ENCODE data around the gene CTAGE9.
A peak's percentile ranks its signal among the peaks of the same experiment; 100 is the strongest.
"Not testable (repeated sequence)": the region's sequence is repeated elsewhere in the genome, so short reads cannot be mapped to it uniquely, and the experiment has no call there.

CTAGE9 gene, protein sequence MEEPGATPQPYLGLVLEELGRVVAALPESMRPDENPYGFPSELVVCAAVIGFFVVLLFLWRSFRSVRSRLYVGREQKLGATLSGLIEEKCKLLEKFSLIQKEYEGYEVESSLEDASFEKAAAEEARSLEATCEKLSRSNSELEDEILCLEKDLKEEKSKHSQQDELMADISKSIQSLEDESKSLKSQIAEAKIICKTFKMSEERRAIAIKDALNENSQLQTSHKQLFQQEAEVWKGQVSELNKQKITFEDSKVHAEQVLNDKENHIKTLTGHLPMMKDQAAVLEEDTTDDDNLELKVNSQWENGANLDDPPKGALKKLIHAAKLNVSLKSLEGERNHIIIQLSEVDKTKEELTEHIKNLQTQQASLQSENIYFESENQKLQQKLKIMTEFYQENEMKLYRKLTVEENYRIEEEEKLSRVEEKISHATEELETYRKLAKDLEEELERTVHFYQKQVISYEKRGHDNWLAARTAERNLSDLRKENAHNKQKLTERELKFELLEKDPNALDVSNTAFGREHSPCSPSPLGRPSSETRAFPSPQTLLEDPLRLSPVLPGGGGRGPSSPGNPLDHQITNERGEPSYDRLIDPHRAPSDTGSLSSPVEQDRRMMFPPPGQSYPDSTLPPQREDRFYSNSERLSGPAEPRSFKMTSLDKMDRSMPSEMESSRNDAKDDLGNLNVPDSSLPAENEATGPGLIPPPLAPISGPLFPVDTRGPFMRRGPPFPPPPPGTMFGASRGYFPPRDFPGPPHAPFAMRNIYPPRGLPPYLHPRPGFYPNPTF

DNA sequence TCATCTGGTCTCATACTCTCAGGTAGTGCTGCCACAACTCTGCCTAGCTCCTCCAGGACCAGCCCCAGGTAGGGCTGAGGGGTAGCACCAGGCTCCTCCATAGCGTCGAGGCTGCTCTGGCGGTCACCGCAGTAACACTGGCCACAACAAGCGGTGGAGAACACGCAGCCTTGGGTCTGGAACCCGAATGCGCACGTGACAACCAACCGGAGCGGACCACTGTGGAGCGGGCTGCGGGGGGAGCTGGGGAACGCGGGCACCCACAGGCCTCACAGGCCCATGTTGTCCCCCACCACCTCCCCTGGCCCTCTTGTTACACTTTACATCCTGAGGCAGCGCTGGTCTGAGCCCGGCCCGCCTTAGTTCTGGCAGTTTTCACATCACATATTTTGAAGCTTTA lies at the start of gene CTAGE9:
Gene CTAGE9, minus strand, starts transcription at position 101 of the 400 bp plus-strand sequence. Its CDS starts 0 bp downstream, at position 101.
- DNase-seq = not testable (repeated sequence)

DNA sequence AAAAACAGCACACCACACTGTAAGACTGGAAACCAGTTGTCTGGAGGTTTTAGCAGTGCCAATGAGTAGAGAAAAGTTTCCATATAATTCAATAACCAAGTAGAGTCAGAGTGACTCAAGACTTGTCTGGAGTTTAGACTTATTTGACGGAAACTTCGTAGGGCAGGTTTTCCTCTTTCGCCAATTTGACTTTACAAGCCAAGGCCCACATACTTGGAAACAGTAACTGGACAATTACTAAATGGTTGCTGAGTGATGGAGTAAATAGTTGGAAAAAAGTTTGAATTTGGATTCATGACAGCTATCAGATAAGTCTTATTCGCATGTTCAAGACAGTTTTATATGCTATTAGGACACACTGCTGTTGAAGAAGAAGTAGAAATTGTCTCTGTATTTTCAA lies 48.1 kb upstream of the CTAGE9 start:
- no peak for DNase-seq

DNA sequence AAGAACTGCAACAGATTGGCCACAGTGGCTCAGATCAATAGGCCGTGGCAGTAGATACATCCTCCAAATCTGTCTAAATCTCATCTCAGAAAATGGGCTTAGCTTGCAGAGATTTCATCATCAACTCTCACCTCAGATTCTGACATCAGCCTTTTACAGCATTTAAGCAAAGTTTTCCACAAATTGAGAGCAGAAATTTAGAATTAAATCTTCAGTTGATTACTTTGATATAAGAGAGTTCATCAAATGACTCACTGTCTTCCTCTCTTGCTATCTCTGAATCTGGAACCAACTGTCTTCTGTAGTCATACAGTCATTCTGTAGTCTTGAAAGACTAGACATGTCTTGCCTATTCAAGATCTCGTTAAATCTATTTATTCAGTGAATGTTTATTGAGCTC lies 45.2 kb upstream of the CTAGE9 start:
- DNase-seq = no peak

DNA sequence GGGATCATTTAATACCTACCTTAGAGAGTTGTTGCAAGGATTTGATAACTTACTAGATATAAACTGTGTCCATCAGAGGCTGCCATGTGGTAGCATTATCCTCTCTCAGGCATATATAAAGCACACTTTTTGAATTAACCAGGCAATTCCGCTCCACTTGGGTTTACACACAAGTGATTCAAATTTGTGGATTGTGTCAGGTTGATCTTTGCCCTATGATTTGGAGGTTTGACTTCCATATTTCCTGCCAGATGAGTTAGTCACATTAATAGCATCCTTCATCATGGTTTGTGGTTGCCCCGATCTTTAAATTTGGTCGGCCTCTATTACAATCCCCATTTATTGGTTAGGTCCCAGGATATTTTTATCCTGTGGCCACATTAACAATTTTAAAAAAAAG lies 44.8 kb upstream of the CTAGE9 start:
- no peak for DNase-seq

DNA sequence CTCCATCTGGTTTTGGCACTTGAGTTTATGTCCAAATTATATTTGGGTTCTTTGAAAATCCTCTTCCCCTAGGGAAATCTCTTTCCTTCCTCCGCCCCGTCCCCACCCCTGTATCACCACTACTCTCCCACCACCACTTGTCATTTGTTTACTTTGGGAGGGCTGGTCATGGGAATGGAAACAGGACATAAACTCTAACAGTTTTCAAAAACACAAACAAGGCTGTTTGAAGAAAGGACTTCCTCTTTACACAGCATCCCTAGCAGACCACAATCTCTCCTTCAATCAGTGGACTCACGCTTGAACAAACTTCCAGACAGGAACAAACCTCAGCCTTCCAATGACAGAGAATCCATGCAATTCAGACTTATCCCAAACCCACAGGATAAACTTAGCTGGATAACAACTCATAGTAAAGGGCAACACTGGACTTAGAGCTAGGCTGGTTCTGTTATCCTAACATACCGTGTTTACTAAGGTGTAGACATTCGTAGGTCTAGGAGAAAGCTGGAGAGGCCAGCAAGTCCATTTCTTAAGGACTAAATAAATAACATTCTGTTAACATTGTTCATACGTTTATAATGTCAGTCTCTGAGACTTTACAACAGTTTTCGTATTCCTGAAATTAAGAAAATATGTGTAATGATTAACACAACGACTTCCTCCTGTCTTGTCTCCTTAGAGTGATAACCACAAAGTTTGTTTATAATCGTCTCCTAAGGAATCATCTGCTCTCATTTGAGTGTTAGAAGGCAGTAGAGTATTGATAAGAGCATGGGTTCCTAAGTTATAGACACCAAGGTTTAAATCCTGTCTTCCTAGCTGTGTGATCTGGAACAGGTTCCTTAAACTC lies 44.1 kb upstream of the CTAGE9 start:
- no peak for DNase-seq

DNA sequence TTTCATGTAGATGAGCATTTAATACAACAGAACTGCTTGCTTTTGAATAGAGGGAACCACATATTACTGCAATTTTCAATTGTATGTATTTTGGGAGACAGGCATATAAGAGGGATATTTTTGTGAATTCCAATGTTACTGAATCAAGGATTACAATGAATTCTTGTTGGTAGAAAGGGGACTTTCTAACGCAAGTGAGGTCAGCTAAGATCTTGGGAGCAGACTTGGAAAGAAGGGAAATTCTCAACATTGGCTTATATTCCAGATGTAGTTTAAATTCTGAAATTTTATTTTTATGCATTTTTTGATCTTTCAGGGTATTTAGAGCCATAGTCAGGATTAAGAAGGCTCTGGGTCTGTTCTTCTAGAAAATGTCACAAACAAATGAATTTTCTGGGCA lies 43.3 kb upstream of the CTAGE9 start:
- DNase-seq = no peak

DNA sequence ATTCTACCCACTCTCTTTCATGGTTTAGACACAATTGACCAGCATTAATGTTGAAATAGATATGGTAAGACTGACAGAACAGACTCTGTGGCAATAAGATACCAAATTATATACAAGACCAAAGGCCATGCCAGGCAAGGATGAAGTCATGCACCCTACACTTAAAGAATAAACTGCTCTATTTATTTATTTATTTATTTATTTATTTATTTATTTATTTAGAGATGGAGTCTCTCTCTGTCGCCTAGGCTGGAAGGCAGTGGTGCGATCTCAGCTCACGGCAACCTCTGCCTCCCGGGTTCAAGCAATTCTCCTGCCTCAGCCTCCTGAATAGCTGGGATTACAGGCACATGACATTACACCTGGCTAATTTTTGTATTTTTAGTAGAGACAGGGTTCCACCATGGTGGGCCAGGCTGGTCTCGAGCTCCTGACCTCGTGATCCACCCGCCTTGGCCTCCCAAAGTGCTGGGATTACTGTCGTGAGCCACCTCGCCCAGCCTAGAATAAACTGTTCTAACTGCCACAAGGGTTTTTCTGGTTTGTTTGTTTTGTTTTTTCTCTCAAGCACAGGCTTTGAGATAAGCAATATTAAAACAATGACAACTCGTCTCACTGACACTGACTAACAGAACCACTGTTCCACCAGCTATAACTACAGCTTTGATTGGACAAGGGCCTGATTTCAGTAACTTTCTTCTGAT lies 40.3 kb upstream of the CTAGE9 start:
- not testable (repeated sequence) for DNase-seq

DNA sequence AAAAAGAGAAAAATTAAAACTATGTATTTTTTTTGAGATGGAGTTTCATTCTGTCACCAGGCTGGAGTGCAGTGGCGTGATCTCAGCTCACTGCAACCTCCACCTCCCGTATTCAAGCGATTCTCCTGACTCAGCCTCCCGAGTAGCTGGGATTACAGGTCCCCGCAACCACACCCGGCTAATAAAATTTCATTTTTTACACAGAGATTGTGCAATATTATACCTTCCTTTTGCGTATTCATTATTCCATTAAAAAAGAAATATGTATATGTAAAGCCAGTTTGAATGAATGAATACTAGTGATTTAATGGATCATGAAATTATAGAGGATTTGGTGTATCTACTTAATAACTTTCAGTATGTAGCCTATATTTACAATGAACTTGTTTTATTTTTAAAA lies 38.2 kb upstream of the CTAGE9 start:
- no peak for DNase-seq

DNA sequence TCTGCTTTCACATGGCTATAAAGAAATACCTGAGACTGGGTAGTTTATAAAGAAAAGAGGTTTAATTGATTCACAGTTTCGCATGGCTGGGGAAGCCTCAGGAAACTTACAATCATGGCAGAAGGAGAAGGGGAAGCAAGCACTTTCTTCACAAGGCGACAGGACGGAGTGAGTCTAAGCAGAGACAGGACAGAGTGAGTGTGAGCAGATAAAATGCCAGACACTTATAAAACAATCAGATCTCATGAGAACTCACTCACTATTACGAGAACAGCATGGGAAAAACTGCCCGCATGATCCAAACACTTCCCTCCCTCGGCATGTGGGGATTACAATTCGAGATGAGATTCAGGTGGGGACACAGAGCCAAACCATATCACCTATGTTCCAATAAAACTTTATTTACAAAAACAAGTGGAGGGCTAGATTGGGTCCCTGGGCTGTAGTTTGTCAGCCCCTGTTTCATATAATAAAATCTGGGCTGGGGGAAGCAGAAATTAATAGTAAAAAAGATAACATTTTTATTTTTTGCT lies 37.1 kb upstream of the CTAGE9 start:
- no peak for DNase-seq

DNA sequence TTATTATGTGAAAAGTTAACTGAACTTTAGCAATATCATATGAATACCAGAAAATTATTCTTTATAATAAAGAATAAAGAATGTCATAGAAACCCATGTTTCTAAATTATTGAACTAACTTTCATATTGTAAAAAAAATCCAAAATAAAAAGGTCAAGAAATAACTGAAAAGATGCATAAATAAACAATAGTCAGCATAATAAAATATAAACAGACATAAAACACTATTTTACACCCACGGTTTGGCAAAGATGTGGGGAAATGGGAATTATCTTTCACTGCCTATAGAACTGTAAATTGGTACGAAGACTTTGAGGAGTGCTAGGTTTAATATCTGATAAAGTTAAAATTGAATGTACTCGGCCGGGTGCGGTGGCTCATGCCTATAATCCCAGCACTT lies 34.7 kb upstream of the CTAGE9 start:
- no peak for DNase-seq

DNA sequence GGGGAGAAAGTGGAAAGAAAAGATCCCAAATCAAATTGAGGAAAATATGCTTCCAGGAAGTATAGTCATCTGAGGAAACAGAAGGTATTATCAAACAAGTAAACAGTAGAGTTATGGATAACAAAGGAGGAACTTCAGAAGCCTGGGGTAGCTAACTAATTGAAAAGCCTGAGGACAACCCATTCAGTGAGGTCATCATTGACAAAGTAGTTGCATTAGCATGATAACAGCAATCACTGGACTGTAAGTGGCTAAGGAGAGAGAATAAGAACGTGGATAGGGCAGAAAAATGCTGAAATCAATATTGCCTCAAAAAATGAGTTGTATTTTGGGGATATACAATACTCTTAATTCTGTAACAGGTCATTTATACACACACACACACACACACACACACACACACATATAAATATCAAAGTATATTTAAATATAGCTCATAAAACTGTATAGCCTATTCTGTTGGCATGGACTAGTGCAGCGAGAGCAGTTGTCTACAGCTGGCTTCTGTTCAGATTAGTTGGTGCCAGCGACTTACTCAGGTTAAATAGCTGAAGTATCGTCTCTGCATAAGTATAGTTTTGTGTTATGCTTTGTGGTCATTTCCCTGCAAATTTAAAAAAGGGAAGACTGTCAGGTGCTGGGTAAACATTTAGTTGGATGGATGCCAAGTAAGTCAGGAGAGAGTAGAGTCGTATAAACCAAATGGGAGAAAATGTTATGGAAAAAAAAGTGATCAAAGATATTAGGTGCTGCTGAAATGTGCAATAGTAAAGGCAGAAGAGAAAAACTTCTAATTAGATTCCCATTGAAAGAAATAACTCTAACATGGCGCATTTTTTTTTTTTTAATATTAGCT lies 33.8 kb upstream of the CTAGE9 start:
- no peak for DNase-seq

DNA sequence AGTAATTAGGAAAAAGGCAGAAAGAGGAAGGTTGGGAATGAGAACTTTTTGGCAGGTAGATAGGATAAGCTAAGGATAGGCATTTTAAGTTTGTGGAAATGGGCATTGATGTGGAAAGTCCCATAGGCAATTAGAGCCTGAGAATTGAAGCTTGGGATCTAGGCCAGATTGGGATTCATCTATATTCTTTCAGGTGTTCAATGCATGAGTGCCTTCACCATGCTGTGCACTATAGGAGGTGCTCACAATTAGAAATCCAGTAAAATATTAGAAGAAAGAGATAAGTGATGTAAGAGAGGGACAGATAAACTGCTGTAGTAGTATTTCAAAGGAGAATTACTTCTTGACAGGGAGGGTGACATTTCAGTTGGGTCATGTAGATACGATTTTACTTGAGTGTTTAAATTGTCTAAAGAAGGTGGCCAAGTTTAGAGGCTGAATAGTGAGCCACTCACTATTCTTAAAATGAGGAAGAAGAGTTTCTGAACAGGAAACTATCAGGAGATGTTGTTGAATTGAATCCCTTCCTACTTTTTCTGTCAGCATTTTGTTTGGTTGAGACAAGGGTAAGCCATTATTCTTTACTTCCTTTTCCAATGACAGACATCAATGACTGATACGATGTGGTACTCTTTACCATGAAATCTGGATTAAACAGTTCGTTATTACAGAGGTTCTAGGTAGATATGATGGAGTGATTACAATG lies 31.0 kb upstream of the CTAGE9 start:
- DNase-seq = peak; percentile 8

DNA sequence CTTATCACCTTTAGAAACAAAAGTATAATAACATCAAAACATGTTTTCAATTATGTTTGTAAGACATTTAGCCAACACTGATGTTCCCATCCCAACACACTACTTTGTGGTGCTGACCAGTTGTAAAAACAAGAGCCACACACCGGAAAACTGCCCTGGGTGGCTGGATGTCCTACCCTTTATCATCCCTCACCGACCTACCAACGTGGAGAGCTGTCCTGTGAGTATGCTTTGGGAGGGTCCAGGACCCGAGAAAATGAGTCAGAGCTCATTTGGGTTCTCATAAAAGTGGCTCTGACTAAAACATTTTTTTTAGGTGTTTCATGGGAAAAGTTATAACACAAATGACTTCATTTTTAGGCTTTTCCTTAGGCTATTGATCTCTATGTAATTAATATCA lies 29.3 kb upstream of the CTAGE9 start:
- DNase-seq = no peak

DNA sequence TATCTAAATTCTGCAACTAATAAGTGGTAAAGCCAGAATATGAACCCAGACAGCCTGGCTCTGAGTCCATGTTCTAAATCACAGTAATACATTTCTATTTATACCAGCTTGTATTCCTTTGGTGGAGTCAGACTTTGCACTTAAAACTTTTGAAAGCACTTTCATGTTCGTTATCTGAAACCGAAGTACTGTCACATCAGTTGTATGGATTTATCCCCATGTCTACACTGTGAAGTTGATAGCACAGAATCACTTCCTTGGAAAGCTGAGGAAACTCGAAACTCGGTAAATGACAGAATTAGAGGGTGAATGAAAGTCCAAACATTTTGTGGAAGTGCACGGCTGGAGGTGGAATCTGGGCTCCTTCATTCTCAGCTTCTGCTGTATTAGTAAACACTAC lies 28.3 kb upstream of the CTAGE9 start:
- no peak for DNase-seq

DNA sequence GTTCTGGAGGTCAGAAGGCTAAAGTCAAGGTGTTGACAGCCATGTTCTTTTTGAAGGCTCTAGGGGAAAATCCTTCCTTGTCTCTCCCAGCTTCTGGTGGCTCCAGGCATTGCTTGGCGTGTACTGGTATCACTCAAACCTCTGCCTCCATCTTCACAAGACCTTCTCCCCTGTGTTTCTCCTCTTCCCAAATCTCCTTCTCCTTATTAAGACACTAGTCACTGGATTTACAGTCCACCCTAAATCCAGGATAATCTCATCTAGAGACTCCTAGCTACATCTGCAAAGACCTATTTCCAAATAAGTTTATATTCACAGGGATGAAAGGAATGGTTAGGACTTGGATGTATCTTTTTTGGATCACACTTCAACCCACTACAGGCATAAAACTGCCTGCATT lies 26.0 kb upstream of the CTAGE9 start:
- DNase-seq = no peak

DNA sequence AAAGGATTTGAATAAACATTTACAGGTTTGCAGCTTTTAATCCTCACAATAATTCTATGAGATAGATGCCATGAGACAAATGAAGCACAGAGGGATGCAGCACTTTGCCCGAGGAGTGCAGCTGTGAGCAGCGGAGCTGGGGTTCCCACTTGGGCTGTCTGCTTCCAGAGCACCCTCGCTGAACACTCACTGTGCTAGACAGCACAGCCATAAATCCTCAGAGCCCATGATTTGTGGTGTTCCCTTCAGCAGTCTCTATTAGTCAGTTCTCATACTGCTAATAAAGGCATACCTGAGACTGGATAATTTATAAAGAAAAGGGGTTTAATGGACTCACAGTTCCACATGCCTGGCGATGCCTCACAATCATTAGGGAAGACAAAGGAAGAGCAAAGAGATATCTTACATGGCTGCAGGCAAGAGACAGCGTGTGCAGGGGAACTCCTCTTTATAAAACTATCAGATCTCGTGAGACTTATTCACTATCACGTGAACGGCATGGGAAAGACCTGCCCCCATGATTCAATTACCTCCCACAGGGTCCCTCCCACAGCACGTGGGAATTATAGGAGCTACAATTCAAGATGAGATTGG lies 25.3 kb upstream of the CTAGE9 start:
- DNase-seq = no peak

DNA sequence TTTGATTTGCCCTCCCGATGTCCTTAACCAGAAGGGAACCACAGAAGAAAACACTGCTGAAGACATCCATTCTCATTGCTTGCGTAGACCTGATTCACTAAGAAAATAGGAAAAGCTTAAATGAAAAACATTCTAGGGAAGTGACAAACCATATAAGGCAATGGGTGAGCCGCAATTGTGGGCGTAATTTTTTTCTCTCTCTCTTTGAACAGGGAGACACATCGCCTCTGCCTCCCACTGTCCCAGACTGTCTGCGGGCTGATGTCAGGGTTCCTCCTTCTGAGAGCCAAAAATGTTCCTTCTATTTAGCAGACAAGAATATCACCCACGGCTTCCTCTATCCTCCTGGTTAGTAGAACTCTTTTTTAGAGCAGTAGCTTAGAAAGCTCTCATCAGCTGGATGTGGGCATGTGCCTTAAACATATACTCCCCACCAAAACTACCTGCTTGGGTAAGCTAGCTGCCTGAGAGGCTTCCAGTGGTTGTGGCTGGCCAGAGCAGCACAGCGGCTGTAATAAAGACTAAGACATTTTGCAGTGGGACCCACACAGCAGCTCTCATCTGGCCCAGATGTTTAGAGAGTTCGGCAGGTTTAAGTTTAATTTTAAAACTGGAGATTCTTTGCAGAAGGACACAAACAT lies 22.7 kb upstream of the CTAGE9 start:
- DNase-seq = no peak

DNA sequence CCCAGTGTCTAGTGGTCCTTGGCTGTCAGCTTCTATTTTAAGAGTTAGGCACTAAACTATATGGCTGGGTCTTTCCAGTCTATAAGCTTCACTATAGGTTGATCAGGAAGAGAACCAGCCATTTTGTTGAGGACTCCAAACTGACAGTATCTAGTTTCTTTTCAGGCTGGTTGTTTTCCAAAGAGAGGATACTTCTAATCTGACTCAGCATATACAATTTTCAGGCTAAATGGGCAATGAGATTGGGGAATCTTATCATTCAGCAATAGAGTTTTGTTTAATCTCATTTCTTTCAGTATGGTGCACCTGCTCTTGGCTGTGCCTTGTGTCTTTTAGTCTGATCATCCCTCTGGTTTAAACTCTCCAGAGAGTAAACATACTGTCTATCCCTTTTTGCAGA lies 20.4 kb upstream of the CTAGE9 start:
- no peak for DNase-seq

DNA sequence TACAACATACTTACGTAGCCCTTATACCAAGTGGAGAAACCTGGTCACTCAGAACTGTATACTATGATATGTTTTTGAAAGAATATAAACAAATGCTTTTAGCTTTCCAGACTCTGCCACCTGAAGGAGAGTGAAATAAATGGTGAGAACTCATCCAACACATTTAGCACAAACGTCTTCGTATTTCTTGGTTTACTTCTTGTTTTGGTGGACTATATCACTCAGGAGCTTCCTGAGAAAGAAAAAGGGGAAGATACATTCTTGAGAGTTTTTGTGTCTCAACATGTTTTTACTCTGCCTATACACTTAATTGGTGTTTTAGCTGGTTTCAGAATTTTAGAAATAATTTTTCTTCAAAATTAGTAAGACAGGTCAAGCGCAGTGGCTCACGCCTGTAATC lies 19.4 kb upstream of the CTAGE9 start:
- DNase-seq = peak; percentile 11

DNA sequence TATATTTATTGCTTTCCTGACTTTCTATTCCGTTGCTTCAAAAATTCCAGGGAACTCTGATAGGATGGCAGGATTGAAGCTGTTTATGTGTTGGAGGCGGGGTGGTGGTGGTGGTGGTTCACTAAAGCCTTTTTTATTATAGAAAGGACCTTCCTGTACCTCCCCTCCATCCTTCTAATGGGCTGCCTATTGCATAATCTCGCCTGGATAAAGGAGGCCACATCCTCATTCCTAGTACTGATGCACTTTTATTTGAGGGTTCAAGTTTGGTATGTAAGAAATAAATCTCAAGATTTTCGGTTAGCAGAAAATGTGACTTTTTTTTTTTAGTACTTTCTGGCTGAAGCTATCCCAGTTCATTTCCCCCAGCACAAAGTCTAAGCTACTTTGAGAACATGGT lies 18.7 kb upstream of the CTAGE9 start:
- no peak for DNase-seq
